H1 (cell line): ENCODE data around the gene ATAD3A. TPM values are rescaled to one million over a fixed set of nuclear protein-coding genes. Genes with fewer than 3 reads are reported as not detected.

Source experiments
- CTCF ChIA-PET: fragments of 300-600 bp; sonication (Branson Sonifier 250); formaldehyde crosslinking; loops from one replicate; lab custom pipeline; 2021; ENCODE audit not compliant: partially characterized antibody; lab: Charles Lee
- POLR2A ChIA-PET: fragments of 300-600 bp; sonication (Branson Sonifier 250); formaldehyde crosslinking; loops from one replicate; lab custom pipeline; 2021; ENCODE audit warnings: inconsistent platforms; ENCODE audit not compliant: partially characterized antibody; lab: Charles Lee
- DNase-seq, 2 experiments: peaks; one replicate each; pipeline versions ENCODE4 v3.0.0 to v3.0.0-alpha.2; 2010 to 2022; ENCODE audit warnings: low spot score in 2 of 2, low read depth in 1 of 2, mixed read lengths in 1 of 2
- FAIRE-seq: peaks from 2 replicates; lab custom pipeline; 2011; peaks lifted over from hg19 to GRCh38; lab: Jason Lieb, UNC
- H2AFZ ChIP-seq: 2 replicates; pipeline ENCODE4 v1.8.1; 2012; ENCODE audit warnings: low read length, inconsistent platforms
- H2AK5ac ChIP-seq: 2 replicates; pipeline ENCODE4 v1.6.1; 2013; ENCODE audit warnings: low read depth, low read length
- H2BK120ac ChIP-seq: replicated peaks from 2 replicates; pipeline ENCODE3; 2013; ENCODE audit warnings: low read depth, low read length, inconsistent platforms
- H2BK12ac ChIP-seq: 2 replicates; pipeline ENCODE4 v1.6.1; 2013; ENCODE audit warnings: low read depth, low read length
- H2BK15ac ChIP-seq: 2 replicates; pipeline ENCODE4 v1.6.1; 2013; ENCODE audit warnings: low read length
- H2BK20ac ChIP-seq: 2 replicates; pipeline ENCODE4 v1.6.1; 2013; ENCODE audit warnings: low read length
- H2BK5ac ChIP-seq: 2 replicates; pipeline ENCODE4 v1.6.1; 2013; ENCODE audit warnings: low read depth, low read length
- H3K14ac ChIP-seq: 2 replicates; pipeline ENCODE4 v1.6.1; 2013; ENCODE audit warnings: inconsistent platforms; ENCODE audit not compliant: insufficient read length
- H3K18ac ChIP-seq: 2 replicates; pipeline ENCODE4 v1.6.1; 2013; ENCODE audit warnings: low read length; ENCODE audit errors: extremely low read depth
- H3K23ac ChIP-seq: 2 replicates; pipeline ENCODE4 v1.6.1; 2013; ENCODE audit warnings: inconsistent platforms; ENCODE audit not compliant: insufficient read length
- H3K23me2 ChIP-seq: 2 replicates; pipeline ENCODE4 v1.6.1; 2013; ENCODE audit warnings: low read depth, low read length
- H3K27ac ChIP-seq: 2 replicates; pipeline ENCODE4 v1.6.1; 2011; ENCODE audit warnings: low read depth, low read length, inconsistent platforms
- H3K27me3 ChIP-seq, 4 experiments: replicated peaks in 1 of 4; 1 replicate in 1 of 4; 2 replicates in 3 of 4; pipeline versions ENCODE4 v1.6.1 to v1.8.1; 2011 to 2013; ENCODE audit warnings: low read length in 3 of 4, mild to moderate bottlenecking in 3 of 4, inconsistent platforms in 2 of 4, mixed read lengths in 2 of 4, moderate library complexity in 1 of 4; ENCODE audit not compliant: control insufficient read depth in 3 of 4, insufficient read depth in 3 of 4; ENCODE audit errors: extremely low read depth in 1 of 4
- H3K36me3 ChIP-seq, 4 experiments: 2 replicates each; pipeline versions ENCODE4 v1.6.1 to v1.8.1; 2011 to 2013; ENCODE audit warnings: mild to moderate bottlenecking in 4 of 4, low read length in 3 of 4, moderate library complexity in 2 of 4, control low read depth in 1 of 4, inconsistent platforms in 1 of 4; ENCODE audit not compliant: insufficient read depth in 4 of 4, control insufficient read depth in 2 of 4
- H3K4ac ChIP-seq: replicated peaks from 2 replicates; pipeline ENCODE3; 2013; ENCODE audit warnings: low read length, low read depth, mixed read lengths, inconsistent platforms; ENCODE audit not compliant: insufficient read length
- H3K4me1 ChIP-seq, 4 experiments: replicated peaks in 1 of 4; 1 replicate in 1 of 4; 2 replicates in 3 of 4; pipeline versions ENCODE4 v1.6.1 to v1.8.1; 2011 to 2013; ENCODE audit warnings: low read length in 3 of 4, inconsistent platforms in 2 of 4, mixed read lengths in 1 of 4; ENCODE audit not compliant: insufficient read depth in 4 of 4, control insufficient read depth in 3 of 4
- H3K4me2 ChIP-seq, 2 experiments: 2 replicates each; pipeline versions ENCODE4 v1.6.1 to v1.8.1; 2011 to 2013; ENCODE audit warnings: low read depth in 2 of 2, low read length in 2 of 2, control low read depth in 1 of 2, inconsistent platforms in 1 of 2, mild to moderate bottlenecking in 1 of 2; ENCODE audit not compliant: insufficient read depth in 1 of 2
- H3K4me3 ChIP-seq, 4 experiments: fragments of 200-600, 300-600 bp in 1 of 4; sonication (generic), shearing (Covaris generic), sonication (Bioruptor Twin) in 1 of 4; 2 replicates each; pipeline versions ENCODE4 v1.5.1 to v1.8.1; 2011 to 2016; ENCODE audit warnings: low read length in 4 of 4, low read depth in 3 of 4, control low read depth in 2 of 4, inconsistent platforms in 2 of 4, mild to moderate bottlenecking in 2 of 4, mixed read lengths in 1 of 4, moderate library complexity in 1 of 4; ENCODE audit not compliant: insufficient read depth in 2 of 4; ENCODE audit errors: extremely low read depth in 1 of 4
- H3K56ac ChIP-seq: replicated peaks from 2 replicates; pipeline ENCODE3; 2013; ENCODE audit warnings: low read depth, mild to moderate bottlenecking, mixed read lengths, low read length, inconsistent platforms; ENCODE audit not compliant: insufficient read length
- H3K79me1 ChIP-seq: 2 replicates; pipeline ENCODE4 v1.6.1; 2013; ENCODE audit warnings: low read depth, low read length, control low read depth
- H3K79me2 ChIP-seq, 2 experiments: 2 replicates each; pipeline versions ENCODE4 v1.6.1 to v1.8.1; 2012 to 2013; ENCODE audit warnings: low read length in 2 of 2, mild to moderate bottlenecking in 2 of 2, inconsistent platforms in 1 of 2; ENCODE audit not compliant: insufficient read depth in 2 of 2, control insufficient read depth in 1 of 2
- H3K9ac ChIP-seq, 4 experiments: replicated peaks in 1 of 4; 1 replicate in 1 of 4; 2 replicates in 3 of 4; pipeline versions ENCODE4 v1.6.1 to v1.8.1; 2011 to 2013; ENCODE audit warnings: low read depth in 3 of 4, low read length in 3 of 4, control low read depth in 2 of 4, mild to moderate bottlenecking in 2 of 4, moderate library complexity in 2 of 4, inconsistent platforms in 1 of 4; ENCODE audit errors: extremely low read depth in 1 of 4
- H3K9me3 ChIP-seq, 2 experiments: 2 replicates each; pipeline versions ENCODE4 v1.6.1 to v1.8.1; 2012 to 2013; ENCODE audit warnings: mild to moderate bottlenecking in 2 of 2, moderate library complexity in 2 of 2, control low read depth in 1 of 2, inconsistent platforms in 1 of 2, low read depth in 1 of 2, low read length in 1 of 2, mixed read lengths in 1 of 2; ENCODE audit not compliant: insufficient read depth in 2 of 2
- H4K20me1 ChIP-seq, 2 experiments: replicated peaks in 1 of 2; 2 replicates each; pipeline versions ENCODE3 to v1.8.1; 2011 to 2013; ENCODE audit warnings: inconsistent platforms in 2 of 2, low read length in 2 of 2, mild to moderate bottlenecking in 1 of 2; ENCODE audit not compliant: insufficient read depth in 2 of 2, control insufficient read depth in 1 of 2
- H4K5ac ChIP-seq: 2 replicates; pipeline ENCODE4 v1.6.1; 2013; ENCODE audit warnings: low read length, low read depth, mixed read lengths, inconsistent platforms; ENCODE audit not compliant: insufficient read length
- H4K8ac ChIP-seq: 2 replicates; pipeline ENCODE4 v1.8.0; 2013; ENCODE audit warnings: mild to moderate bottlenecking, moderate library complexity, low read length, inconsistent platforms; ENCODE audit not compliant: insufficient read depth; ENCODE audit errors: extremely low read depth
- H4K91ac ChIP-seq: replicated peaks from 2 replicates; pipeline ENCODE3; 2013; ENCODE audit warnings: low read length, mixed read lengths, inconsistent platforms; ENCODE audit not compliant: insufficient read length
- BACH1 ChIP-seq: IDR thresholded peaks from 2 replicates; pipeline ENCODE4 v1.6.1; 2012; ENCODE audit warnings: low read length, improper control_type of control experiment
- BRCA1 ChIP-seq: IDR thresholded peaks from 2 replicates; pipeline ENCODE4 v1.6.1; 2012; ENCODE audit warnings: low read depth, low read length, improper control_type of control experiment
- CBX5 ChIP-seq: fragments of 300-800, 300-1000 bp; sonication (generic); IDR thresholded peaks from 2 replicates; pipeline ENCODE4 v1.7.1; 2016; ENCODE audit warnings: antibody characterized with exemption, low read length, low read depth
- CTBP2 ChIP-seq: IDR thresholded peaks from 2 replicates; pipeline ENCODE4 v1.7.0; 2011; ENCODE audit warnings: borderline replicate concordance, mild to moderate bottlenecking, moderate library complexity, mixed read lengths, low read length; ENCODE audit not compliant: insufficient read depth, insufficient read length
- EGR1 ChIP-seq: IDR thresholded peaks from 2 replicates; pipeline ENCODE4 v1.6.1; 2011; ENCODE audit warnings: low read depth, low read length, borderline replicate concordance
- FOSL1 ChIP-seq: IDR thresholded peaks from 2 replicates; pipeline ENCODE4 v1.6.1; 2011; ENCODE audit warnings: mild to moderate bottlenecking, low read depth, low read length, moderate library complexity; ENCODE audit not compliant: insufficient read depth
- GABPA ChIP-seq: IDR thresholded peaks from 2 replicates; pipeline ENCODE4 v1.6.1; 2011; ENCODE audit warnings: mild to moderate bottlenecking, low read length, moderate library complexity, borderline replicate concordance; ENCODE audit not compliant: insufficient read depth
- KDM1A ChIP-seq: fragments of 200-600, 300-600 bp; sonication (generic); IDR thresholded peaks from 2 replicates; pipeline ENCODE4 v1.7.1; 2016; ENCODE audit warnings: mild to moderate bottlenecking, low read length, borderline replicate concordance
- KDM5A ChIP-seq: fragments of 200-600 bp; IDR thresholded peaks from 2 replicates; pipeline ENCODE4 v1.7.1; 2012; ENCODE audit warnings: mild to moderate bottlenecking, low read length, inconsistent platforms, mixed read lengths
- NRF1 ChIP-seq: IDR thresholded peaks from 2 replicates; pipeline ENCODE4 v1.6.1; 2011; ENCODE audit warnings: mild to moderate bottlenecking, low read depth, low read length, improper control_type of control experiment
- POU5F1 ChIP-seq: IDR thresholded peaks from 2 replicates; pipeline ENCODE4 v1.6.1; 2011; ENCODE audit warnings: low read depth, mild to moderate bottlenecking, low read length, moderate library complexity
- RBBP5 ChIP-seq: IDR thresholded peaks from 2 replicates; pipeline ENCODE4 v1.7.1; 2012; ENCODE audit warnings: low read depth, mild to moderate bottlenecking, inconsistent platforms, low read length, moderate library complexity, borderline replicate concordance
- SP4 ChIP-seq: IDR thresholded peaks from 2 replicates; pipeline ENCODE4 v1.6.1; 2012; ENCODE audit warnings: low read length, inconsistent platforms
- ZNF274 ChIP-seq: IDR thresholded peaks from 2 replicates; pipeline ENCODE4 v1.7.0; 2012; ENCODE audit warnings: low read length, borderline replicate concordance; ENCODE audit errors: extremely low read depth
- WGBS, 2 experiments: shearing (Covaris generic) in 1 of 2; methylation state at CpG; one replicate each; pipeline versions ENCODE4 v1.1.6 to v1.1.7; 2013 to 2015; ENCODE audit warnings: low lambda C conversion rate in 2 of 2, mixed read lengths in 2 of 2, inconsistent platforms in 1 of 2, low coverage in 1 of 2, missing lambda C conversion rate in 1 of 2; ENCODE audit not compliant: insufficient replicate concordance in 2 of 2, insufficient coverage in 1 of 2, insufficient read length in 1 of 2; ENCODE audit errors: extremely low coverage in 1 of 2, missing lambda C conversion rate in 1 of 2; 5-methylcytosine and 5-hydroxymethylcytosine counted together
- polyA plus RNA-seq, 7 experiments: library from polyadenylated mRNA; depleted of rRNA in 3 of 7; stranded (reverse) in 5 of 7; unstranded in 2 of 7; fragments of >200 nt in 5 of 7; fragments of 200-250 nt in 2 of 7; gene quantifications; 1 replicate in 5 of 7; 2 replicates in 1 of 7; 4 replicates in 1 of 7; pipeline versions ENCODE4 v1.2.1 to v1.2.3, GENCODE V29; 2011 to 2013; ENCODE audit warnings: missing spikeins in 2 of 7, mixed read lengths in 2 of 7
- total RNA-seq: library from RNA; stranded (reverse); fragmentation: NEBNext Ultra II Directional; extraction: Animal tissue kit (Norgen Biotek cat#: 25700); gene quantifications from 2 replicates; pipeline ENCODE4 v1.2.1, GENCODE V29; 2021
- TF ChIP-seq, protein P1 (sequence below): IDR thresholded peaks from 2 replicates; pipeline ENCODE4 v1.6.1; 2012; ENCODE audit warnings: inconsistent platforms

ATAD3A gene
- total and polyA plus RNA-seq, 2 of the 8 experiments (the other 6 are each of a cell fraction or from before 2014, with no cell fraction given) = 28.3 to 64.7 TPM

DNA sequence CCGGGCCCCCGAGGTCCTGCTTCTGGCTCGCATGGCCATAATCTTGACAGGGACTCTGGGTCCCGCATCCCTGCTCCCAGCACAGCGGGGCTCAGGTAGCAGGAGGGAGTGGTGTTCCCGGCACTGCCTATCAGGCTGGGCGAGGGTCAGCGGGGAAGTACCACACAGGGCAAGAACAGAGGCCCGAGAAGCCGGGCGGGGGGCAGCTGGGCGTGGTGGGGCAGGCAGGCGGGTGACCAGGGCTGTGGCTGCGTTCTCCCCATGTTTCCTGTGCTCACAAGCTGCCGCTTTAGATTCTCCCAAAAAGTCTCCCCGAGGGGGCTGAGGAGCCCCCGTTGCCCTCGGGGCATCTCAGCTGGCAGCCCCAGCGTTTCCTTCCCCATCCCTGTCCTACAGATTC, 22.1 kb upstream of the ATAD3A start:
- H3K4ac ChIP-seq = no peak overlapping the region
- H2BK120ac ChIP-seq = no peak overlapping the region
- no peaks in the 10 kb centered on the region for H3K27me3 ChIP-seq
- no peak overlapping the region for H2BK12ac ChIP-seq
- H3K56ac ChIP-seq = no peak overlapping the region
- FAIRE-seq (no peak), DNase-seq (no peak)
- H3K79me1 ChIP-seq = no peaks in the 10 kb centered on the region; the same call in 1 of the 2 replicates
- no peak overlapping the region for H2AK5ac ChIP-seq
- no peak overlapping the region for H2BK20ac ChIP-seq
- H3K4me2 ChIP-seq = no peak overlapping the region
- H4K20me1 ChIP-seq = peaks cover 0 to 1% of the 10 kb centered on the region in 2 experiments
- H4K8ac ChIP-seq = no peak overlapping the region
- H3K23me2 ChIP-seq = no peaks in the 10 kb centered on the region
- H3K4me3 ChIP-seq = no peak overlapping the region
- ChIA-PET CTCF (interaction anchor here (2.4 kb wide), 1 partner anchor 15 kb away, joined by 9 read pairs; no protein-coding TSS in a partner anchor), POLR2A (no interaction called here)
- H4K5ac ChIP-seq = no peak overlapping the region
- no peak overlapping the region for H2AFZ ChIP-seq
- peaks cover 6 to 55% (median 31%) of the 10 kb centered on the region in 4 experiments; a peak in 7 of 8 replicates for H3K36me3 ChIP-seq
- WGBS, 2 experiments = 96% methylated on average over 16 of the region's 19 CpGs; no CpG with 5 or more reads in 1 of the 2 experiments
- H2BK5ac ChIP-seq = no peak overlapping the region
- H3K9me3 ChIP-seq = no peaks in the 10 kb centered on the region; a peak in 1 of 4 replicates
- H3K4me1 ChIP-seq = no peaks in the 10 kb centered on the region
- no peak overlapping the region for H2BK15ac ChIP-seq
- no peak overlapping the region for H4K91ac ChIP-seq
- no peak overlapping the region for H3K27ac ChIP-seq
- no peak overlapping the region for H3K18ac ChIP-seq
- H3K14ac ChIP-seq = no peak overlapping the region
- no peak overlapping the region for H3K23ac ChIP-seq
- H3K9ac ChIP-seq = no peak overlapping the region
- no peaks in the 10 kb centered on the region for H3K79me2 ChIP-seq
- no peak for TF ChIP-seq POU5F1
- no peak for TF ChIP-seq SP4
- no peak for TF ChIP-seq KDM5A
- TF ChIP-seq, protein P1, sequence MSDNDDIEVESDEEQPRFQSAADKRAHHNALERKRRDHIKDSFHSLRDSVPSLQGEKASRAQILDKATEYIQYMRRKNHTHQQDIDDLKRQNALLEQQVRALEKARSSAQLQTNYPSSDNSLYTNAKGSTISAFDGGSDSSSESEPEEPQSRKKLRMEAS = no peak
- TF ChIP-seq CBX5 = no peak
- TF ChIP-seq BACH1 = no peak
- no peak for TF ChIP-seq CTBP2
- no peak for TF ChIP-seq NRF1
- no peak for TF ChIP-seq ZNF274
- TF ChIP-seq BRCA1 = no peak
- no peak for TF ChIP-seq GABPA
- no peak for TF ChIP-seq FOSL1
- TF ChIP-seq RBBP5 = no peak
- TF ChIP-seq EGR1 = no peak
- no peak for TF ChIP-seq KDM1A
